Astrocyte (in vitro differentiated cells and primary cell): ENCODE results near the gene PPP2R2C. TPM values are rescaled to one million over a fixed set of nuclear protein-coding genes. Genes with fewer than 3 reads are reported as not detected.

Experiments
- DNase-seq: peaks from one replicate; pipeline ENCODE4 v3.0.0-alpha.2; 2010; ENCODE audit warnings: low read depth
- FAIRE-seq: peaks from 2 replicates; lab custom pipeline; 2011; peaks lifted over from hg19 to GRCh38; lab: Jason Lieb, UNC
- H2AFZ ChIP-seq: 2 replicates; pipeline ENCODE4 v1.6.0; 2012; ENCODE audit warnings: low read depth, low read length, inconsistent platforms
- H3K27ac ChIP-seq: 2 replicates; pipeline ENCODE4 v1.5.1; 2011; ENCODE audit warnings: low read depth, low read length, inconsistent platforms
- H3K27me3 ChIP-seq: 2 replicates; pipeline ENCODE4 v1.6.0; 2011; ENCODE audit warnings: low read length, inconsistent platforms; ENCODE audit not compliant: insufficient read depth
- H3K36me3 ChIP-seq: 2 replicates; pipeline ENCODE4 v1.5.1; 2011; ENCODE audit warnings: low read length, inconsistent platforms; ENCODE audit not compliant: insufficient read depth
- H3K4me1 ChIP-seq: 2 replicates; pipeline ENCODE4 v1.5.1; 2011; ENCODE audit warnings: low read length, inconsistent platforms; ENCODE audit not compliant: insufficient read depth
- H3K4me2 ChIP-seq: 2 replicates; pipeline ENCODE4 v1.6.0; 2012; ENCODE audit warnings: low read length, inconsistent platforms
- H3K4me3 ChIP-seq: 2 replicates; pipeline ENCODE4 v1.5.1; 2011; ENCODE audit warnings: low read depth, mild to moderate bottlenecking, low read length, inconsistent platforms; ENCODE audit not compliant: insufficient read depth
- H3K79me2 ChIP-seq: 2 replicates; pipeline ENCODE4 v1.6.0; 2012; ENCODE audit warnings: mild to moderate bottlenecking, low read length, inconsistent platforms; ENCODE audit not compliant: insufficient read depth
- H3K9ac ChIP-seq: 2 replicates; pipeline ENCODE4 v1.6.0; 2012; ENCODE audit warnings: mild to moderate bottlenecking, low read length, inconsistent platforms
- H3K9me3 ChIP-seq: 2 replicates; pipeline ENCODE4 v1.5.1; 2012; ENCODE audit warnings: low read depth, mild to moderate bottlenecking, low read length, inconsistent platforms; ENCODE audit not compliant: insufficient read depth
- H4K20me1 ChIP-seq: 2 replicates; pipeline ENCODE4 v1.6.0; 2012; ENCODE audit warnings: low read length, inconsistent platforms; ENCODE audit not compliant: insufficient read depth
- H3K27ac Mint-ChIP-seq: one replicate; pipeline ENCODE4 v1.8.0; 2021; ENCODE audit warnings: mild to moderate bottlenecking, mixed read lengths; ENCODE audit not compliant: unreplicated experiment
- H3K27me3 Mint-ChIP-seq: one replicate; pipeline ENCODE4 v1.8.0; 2021; ENCODE audit warnings: low read depth, mixed read lengths; ENCODE audit not compliant: unreplicated experiment
- H3K36me3 Mint-ChIP-seq: one replicate; pipeline ENCODE4 v1.8.0; 2021; ENCODE audit warnings: low read depth, mixed read lengths; ENCODE audit not compliant: unreplicated experiment
- H3K4me1 Mint-ChIP-seq: one replicate; pipeline ENCODE4 v1.8.0; 2021; ENCODE audit warnings: low read depth, mixed read lengths; ENCODE audit not compliant: unreplicated experiment
- H3K4me3 Mint-ChIP-seq: one replicate; pipeline ENCODE4 v1.8.0; 2021; ENCODE audit warnings: mild to moderate bottlenecking, moderate library complexity, mixed read lengths; ENCODE audit not compliant: unreplicated experiment
- H3K9me3 Mint-ChIP-seq: one replicate; pipeline ENCODE4 v1.8.0; 2021; ENCODE audit warnings: mild to moderate bottlenecking, mixed read lengths; ENCODE audit not compliant: unreplicated experiment
- EZH2 ChIP-seq: IDR thresholded peaks from 2 replicates; pipeline ENCODE4 v1.6.1; 2012; ENCODE audit warnings: mild to moderate bottlenecking, low read length, inconsistent platforms; ENCODE audit not compliant: insufficient read depth
- total RNA-seq: library from RNA; stranded (reverse); gene quantifications from 2 replicates; pipeline ENCODE4 v1.2.1, GENCODE V29; 2021
- TF ChIP-seq, protein P1 (sequence below): IDR thresholded peaks from 2 replicates; pipeline ENCODE4 v1.5.1; 2011; ENCODE audit warnings: low read depth, mild to moderate bottlenecking, inconsistent platforms, low read length, moderate library complexity; ENCODE audit not compliant: insufficient read depth

The PPP2R2C gene
- total RNA-seq, 1 donor from 2014 or later, result 1.1 TPM

- Histone ChIP-seq H3K79me2 (no peaks in the 10 kb centered on the region), H3K9ac (no peak overlapping the region), H3K36me3 (no peaks in the 10 kb centered on the region), H2AFZ (no peak overlapping the region), H3K9me3 (no peaks in the 10 kb centered on the region), H4K20me1 (no peaks in the 10 kb centered on the region), H3K27ac (no peak overlapping the region), H3K4me1 (no peaks in the 10 kb centered on the region), H3K4me2 (no peak overlapping the region), H3K4me3 (no peak overlapping the region), H3K27me3 (no peaks in the 10 kb centered on the region)
- Mint-ChIP-seq H3K36me3 (no peaks in the 10 kb centered on the region), H3K27me3 (peaks cover 29% of the 10 kb centered on the region), H3K4me1 (no peaks in the 10 kb centered on the region), H3K9me3 (no peaks in the 10 kb centered on the region), H3K4me3 (no peak overlapping the region), H3K27ac (no peak overlapping the region)
- DNase-seq (no peak), FAIRE-seq (no peak)
- TF ChIP-seq EZH2, result no peak
- TF ChIP-seq, protein P1, sequence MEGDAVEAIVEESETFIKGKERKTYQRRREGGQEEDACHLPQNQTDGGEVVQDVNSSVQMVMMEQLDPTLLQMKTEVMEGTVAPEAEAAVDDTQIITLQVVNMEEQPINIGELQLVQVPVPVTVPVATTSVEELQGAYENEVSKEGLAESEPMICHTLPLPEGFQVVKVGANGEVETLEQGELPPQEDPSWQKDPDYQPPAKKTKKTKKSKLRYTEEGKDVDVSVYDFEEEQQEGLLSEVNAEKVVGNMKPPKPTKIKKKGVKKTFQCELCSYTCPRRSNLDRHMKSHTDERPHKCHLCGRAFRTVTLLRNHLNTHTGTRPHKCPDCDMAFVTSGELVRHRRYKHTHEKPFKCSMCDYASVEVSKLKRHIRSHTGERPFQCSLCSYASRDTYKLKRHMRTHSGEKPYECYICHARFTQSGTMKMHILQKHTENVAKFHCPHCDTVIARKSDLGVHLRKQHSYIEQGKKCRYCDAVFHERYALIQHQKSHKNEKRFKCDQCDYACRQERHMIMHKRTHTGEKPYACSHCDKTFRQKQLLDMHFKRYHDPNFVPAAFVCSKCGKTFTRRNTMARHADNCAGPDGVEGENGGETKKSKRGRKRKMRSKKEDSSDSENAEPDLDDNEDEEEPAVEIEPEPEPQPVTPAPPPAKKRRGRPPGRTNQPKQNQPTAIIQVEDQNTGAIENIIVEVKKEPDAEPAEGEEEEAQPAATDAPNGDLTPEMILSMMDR, result no peak
Measured at GRCh38 chr4:6418193-6418755, 54.1 kb downstream of the PPP2R2C start.

DNA sequence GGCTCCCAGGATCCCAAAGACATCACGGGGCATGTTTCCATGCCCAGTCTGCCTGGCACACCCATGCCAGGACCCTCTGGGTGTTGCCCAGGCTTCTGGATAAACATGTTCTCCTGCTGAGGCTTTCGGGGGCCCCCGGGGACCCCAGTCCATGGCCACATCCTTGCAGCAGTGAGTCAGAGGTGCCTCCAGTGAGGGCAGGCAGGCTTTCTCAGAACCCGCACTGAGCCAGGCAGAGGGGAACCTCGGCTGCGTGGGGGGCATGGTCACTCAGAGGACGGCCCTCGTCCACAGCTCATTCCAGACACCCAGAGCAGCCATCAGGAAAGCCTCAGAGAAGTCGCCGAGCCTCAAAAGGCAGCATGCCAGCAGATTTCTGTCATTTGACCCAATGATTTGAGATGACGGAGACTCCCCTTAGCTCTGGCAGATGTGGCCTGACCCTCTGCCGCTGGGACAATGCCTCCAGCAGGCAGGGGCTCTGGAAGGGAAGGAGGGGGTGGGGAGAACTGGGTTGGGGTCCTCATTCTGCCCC lies 54.8 kb downstream of the PPP2R2C start:
- H3K4me3 Mint-ChIP-seq, result no peak overlapping the region
- no peak overlapping the region for H2AFZ ChIP-seq
- H3K27me3 Mint-ChIP-seq, result peaks cover 24% of the 10 kb centered on the region
- H3K9ac ChIP-seq, result no peak overlapping the region
- no peaks in the 10 kb centered on the region for H3K27me3 ChIP-seq
- no peaks in the 10 kb centered on the region for H3K4me1 ChIP-seq
- TF ChIP-seq EZH2, result no peak
- TF ChIP-seq, protein P1, result no peak
- H3K4me1 Mint-ChIP-seq, result no peaks in the 10 kb centered on the region
- no peaks in the 10 kb centered on the region for H3K9me3 Mint-ChIP-seq
- FAIRE-seq (no peak), DNase-seq (no peak)
- no peaks in the 10 kb centered on the region for H3K36me3 ChIP-seq
- H3K9me3 ChIP-seq, result no peaks in the 10 kb centered on the region
- no peak overlapping the region for H3K27ac ChIP-seq
- no peak overlapping the region for H3K4me3 ChIP-seq
- H3K27ac Mint-ChIP-seq, result no peak overlapping the region
- H3K4me2 ChIP-seq, result no peak overlapping the region
- H3K79me2 ChIP-seq, result no peaks in the 10 kb centered on the region
- no peaks in the 10 kb centered on the region for H3K36me3 Mint-ChIP-seq
- no peaks in the 10 kb centered on the region for H4K20me1 ChIP-seq
